HG02970 (cell line): ENCODE results near the gene CD24.
"Not testable (repeated sequence)": the region's sequence is repeated elsewhere in the genome, so short reads cannot be mapped to it uniquely, and the experiment has no call there.

Source experiments
- ATAC-seq: cut with Tn5 transposase; IDR thresholded peaks from one replicate; pipeline ENCODE4 v1.9.1; 2021; ENCODE audit warnings: mild to moderate bottlenecking, moderate library complexity, moderate number of reproducible peaks; ENCODE audit not compliant: unreplicated experiment, low FRiP score

The CD24 gene

GRCh38 chr6:106970769-106971168, 3.8 kb downstream of the CD24 start:
- ATAC-seq = not testable (repeated sequence)

DNA sequence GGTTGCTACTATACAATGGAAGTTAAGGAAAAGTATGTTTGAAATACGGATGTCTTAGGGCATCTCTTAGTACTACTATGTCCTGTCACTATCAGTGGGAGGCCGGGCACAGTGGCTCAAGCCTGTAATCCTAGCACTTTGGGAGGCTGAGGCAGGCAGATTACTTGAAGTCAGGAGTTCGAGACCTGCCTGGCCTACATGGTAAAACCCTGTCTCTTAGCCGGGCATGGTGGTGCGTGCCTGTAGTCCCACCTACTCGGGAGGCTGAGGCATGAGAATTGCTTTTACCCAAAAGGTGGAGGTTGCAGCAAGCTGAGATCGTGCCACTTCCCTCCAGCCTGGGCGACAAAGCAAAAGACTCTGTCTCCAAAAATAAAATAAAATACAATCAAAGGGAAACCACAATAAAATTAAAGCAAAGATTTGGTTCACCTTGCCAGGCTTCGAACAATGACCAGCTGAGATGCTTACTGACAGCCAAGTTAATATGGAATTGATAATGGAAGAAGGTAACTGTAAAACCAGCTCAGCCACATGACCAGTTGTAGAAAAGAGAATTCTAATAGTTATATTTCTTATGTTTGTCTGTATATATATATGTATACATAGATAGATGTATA, 6.5 kb downstream of the CD24 start:
- ATAC-seq = no peak

DNA sequence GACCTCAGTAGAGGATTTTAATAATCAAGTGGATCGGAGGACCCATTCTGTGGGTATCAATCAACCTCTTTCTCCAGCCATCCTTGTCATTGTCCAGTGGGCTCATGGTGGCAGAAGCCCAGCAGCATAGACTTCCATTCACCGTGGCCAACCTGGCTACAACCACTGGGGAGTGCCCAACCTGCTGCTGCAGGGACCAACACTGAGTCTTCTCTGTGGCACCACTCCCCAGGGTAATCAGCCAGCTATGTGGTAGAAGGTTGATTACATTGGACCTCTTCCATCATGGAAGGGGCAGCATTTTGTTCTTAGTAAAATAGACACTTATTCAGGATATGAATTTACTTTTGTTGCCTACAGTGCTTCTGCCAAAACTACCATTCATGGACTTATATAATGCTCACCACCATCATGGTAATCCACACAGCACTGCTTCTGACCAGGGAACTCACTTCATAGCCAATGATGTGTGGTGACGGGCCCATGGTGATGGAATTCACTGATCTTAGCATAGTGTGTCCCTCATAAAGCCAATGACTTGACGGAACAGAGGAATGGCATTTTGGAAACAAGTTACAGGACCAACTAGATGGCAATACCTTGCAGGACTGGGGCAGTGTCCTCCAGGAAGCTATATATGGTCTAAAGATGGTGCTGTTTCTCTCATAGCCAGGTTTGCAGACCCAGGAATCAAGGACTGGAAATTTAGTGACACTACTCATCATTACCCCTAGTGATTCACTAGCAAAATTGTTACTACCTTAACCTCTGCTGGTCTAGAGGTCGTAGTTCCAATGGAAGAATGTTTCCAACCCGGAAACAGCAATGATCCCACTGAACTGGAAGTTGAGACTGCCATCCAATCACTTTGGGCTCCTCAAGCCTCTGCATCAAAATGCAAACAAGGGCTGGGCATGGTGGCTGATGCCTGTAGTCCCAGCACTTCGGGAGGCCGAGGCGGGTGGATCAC, 7.6 kb downstream of the CD24 start:
- ATAC-seq = no peak

- ATAC-seq = no peak
Measured at GRCh38 chr6:106966229-106966628, 8.3 kb downstream of the CD24 start.

GRCh38 chr6:106964954-106965353, 9.6 kb downstream of the CD24 start:
- no peak for ATAC-seq

DNA sequence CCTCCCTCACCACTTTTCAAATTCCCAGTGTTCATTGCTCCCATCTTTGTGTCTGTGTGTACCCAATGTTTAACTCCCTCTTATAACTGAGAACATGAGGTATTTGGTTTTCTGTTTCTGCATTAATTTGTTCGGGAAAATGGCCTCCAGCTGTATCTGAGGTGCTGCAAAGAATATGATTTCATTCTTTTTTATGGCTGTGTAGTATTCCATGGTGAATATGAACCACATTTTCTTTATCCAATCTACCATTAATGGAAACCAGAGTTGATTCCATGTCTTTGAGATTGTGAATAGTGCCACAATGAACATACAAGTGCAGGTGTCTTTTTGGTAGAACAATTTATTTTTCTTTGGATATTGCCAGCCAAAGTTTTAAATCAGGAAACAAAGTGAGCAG, 10.4 kb downstream of the CD24 start:
- no peak for ATAC-seq

DNA sequence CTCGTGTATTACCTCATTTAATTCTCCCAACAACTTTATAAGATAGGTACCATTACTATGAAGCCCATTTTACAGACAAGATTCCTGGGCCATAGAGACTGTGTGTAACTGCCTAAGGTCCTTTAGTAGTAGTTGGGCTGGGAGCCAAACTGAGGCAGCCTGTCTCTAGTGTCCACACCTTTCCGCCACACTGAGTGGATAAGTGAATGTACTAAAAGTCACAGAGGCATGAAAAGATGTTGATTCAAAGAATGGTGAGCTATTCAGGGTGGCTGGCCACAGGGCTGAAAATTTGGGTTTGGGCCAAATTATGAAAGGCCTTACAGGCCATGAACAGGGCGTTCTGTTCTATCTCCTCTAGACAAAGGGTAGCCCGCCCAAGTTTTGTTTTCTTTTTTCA, 11.0 kb downstream of the CD24 start:
- ATAC-seq = no peak

DNA sequence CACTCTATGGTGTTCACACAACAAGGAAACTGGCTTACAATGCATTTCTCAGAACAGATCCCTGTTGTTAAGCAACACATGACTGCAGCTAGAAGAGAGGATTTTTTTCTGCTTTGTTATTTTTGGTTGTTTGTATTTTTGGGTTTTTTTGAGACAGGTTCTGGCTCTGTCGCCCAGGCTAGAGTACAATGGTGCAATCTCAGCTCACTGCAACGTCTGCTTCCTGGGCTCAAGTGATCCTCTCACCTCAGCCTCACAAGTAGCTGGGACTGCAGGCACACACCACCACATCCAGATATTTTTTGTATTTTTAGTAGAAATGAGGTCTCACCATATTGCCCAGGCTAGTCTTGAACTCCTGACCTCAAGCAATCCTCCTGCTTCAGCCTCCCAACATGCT, 12.7 kb downstream of the CD24 start:
- ATAC-seq = no peak

DNA sequence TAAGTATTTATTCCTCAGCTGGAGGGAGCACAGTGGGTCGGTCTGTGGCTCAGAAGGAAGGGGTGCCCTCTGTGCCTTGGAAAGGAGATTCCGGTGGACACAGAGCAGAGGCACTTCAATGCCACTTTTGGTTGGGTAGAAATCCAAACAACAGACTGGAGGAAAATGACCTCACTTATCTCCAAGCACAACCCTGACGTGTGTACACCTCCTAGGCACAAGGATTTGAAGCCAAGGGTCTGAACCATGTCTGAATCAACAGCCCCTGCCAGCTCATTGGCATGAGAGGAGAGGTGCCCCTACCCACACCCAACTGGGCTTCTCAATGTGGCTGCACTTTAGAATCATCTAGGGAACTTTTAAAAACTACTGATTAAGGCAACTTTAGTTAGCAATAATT, 13.4 kb downstream of the CD24 start:
- ATAC-seq = no peak

DNA sequence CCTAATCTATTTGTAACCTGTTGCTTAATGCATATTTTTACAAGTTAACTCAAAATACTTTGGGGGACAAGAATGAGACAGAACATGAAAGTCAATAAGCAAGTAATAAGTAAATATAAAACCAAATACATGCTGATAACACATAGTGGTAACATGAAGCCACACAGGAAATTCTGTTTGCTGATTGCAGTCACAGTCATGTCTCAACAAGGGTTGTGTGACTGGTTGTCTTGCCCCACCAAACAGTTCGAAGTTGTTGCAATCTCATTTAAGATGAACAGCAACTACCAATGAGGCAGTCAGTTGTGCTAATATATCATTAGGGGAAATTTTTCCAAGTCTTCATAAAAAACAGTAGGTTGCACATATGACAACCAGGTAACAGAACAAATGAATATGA, 14.5 kb downstream of the CD24 start:
- no peak for ATAC-seq

DNA sequence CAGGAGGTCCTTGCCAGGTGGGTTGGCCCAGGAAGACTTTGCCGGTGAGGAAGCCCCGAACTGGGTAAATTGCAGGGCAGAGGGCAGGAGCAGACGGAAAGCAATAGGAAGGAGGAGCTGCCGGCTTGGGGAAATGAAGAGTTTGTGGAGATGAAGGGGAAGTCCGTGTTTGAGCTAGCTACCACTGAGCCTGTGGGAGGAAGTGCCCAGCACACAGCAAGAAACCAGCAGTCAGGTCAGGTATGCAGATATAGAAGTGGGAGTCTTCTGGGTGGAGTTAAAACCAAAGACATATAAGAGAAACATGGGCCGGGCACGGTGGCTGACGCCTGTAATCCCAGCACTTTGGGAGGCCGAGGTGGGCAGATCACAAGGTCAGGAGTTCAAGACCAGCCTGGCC, 34.7 kb downstream of the CD24 start:
- no peak for ATAC-seq

DNA sequence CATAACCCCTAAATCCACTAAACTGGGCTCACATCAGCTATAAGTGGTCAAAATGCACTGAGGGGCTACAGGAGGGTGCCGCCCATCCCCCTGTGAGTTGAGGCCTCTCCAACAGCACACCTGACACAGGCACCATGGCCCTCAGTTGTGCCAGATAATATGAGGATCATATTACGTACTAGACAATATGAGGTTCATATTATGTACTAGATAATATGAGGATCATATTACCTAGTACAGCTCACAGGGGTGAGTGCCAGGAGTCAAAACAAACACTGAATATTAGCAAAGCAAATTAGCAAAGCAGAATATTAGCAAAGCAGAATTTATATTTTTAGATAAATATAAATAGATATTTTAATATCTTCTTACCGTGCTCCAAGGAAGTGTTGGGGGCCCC, 35.3 kb downstream of the CD24 start:
- ATAC-seq = no peak

DNA sequence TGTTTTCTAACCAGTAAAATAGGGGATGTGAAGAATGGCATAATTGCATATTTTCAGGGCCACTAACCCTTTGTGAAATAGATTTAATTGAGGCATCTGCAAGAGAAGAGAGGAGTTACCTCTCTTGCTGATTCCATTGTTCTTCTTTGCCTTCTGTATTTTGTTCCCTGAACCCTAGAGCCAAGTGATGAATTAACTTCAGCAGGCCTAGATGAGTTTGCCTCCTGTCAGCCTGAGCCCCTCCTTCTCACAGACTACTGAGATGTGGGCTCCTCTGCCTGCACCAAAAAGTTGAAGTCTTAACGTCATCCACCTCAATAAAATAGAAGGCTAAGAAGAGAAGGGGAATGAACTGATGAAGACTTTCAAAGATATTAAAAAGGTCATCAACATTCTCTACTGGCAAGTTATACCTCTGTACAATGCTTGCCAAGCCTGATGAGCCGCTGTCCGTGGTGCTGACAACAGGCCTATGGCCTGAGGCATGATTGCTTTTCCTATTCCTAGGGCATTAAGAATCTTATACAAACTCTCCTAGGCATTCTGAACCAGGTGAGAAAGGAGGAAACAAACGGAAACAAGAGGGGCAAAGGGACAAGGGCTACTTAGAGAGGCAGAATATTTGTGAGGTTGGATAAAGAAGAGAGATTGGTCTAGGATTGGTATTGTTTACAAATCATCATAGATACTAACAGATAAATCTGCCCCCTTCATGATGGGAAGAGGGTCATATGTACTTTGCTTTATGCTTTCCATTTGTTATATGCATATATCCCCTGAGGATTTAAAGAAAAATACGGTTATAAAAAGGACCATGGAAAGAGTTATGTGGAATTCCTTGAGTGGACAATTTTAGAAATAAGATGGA, 46.8 kb downstream of the CD24 start:
- ATAC-seq = no peak

- no peak for ATAC-seq
Measured at GRCh38 chr6:106925948-106926347, 48.6 kb downstream of the CD24 start.

- no peak for ATAC-seq
Measured at GRCh38 chr6:106924694-106925523, 49.6 kb downstream of the CD24 start.

- no peak for ATAC-seq
Measured at GRCh38 chr6:106922626-106923025, 51.9 kb downstream of the CD24 start.
